IPS-11a (cell line): ENCODE results near the gene CCR5.

ENCODE experiments used
- H3K4me3 ChIP-seq: one replicate; pipeline ENCODE4 v1.5.1; 2013; ENCODE audit warnings: low read depth, low read length, control low read depth

Gene CCR5

GRCh38 chr3:46406788-46407611, 36.3 kb downstream of the CCR5 start, which contains the start of the genes CCR5AS and CCRL2:
Gene CCR5AS, minus strand, starts transcription at chr3:46407066.
Gene CCRL2, plus strand, starts transcription at chr3:46407259. Its CDS starts 821 bp downstream, at chr3:46408080.
- no peak within 1 kb of the TSS for H3K4me3 ChIP-seq

GRCh38 chr3:46407970-46408369, 37.2 kb downstream of the CCR5 start:
- no peak overlapping the region for H3K4me3 ChIP-seq

- no peak overlapping the region for H3K4me3 ChIP-seq
These were observed 38.1 kb downstream of the CCR5 start for GRCh38 chr3:46408853-46409252.

GRCh38 chr3:46409739-46410489, 39.2 kb downstream of the CCR5 start:
- H3K4me3 ChIP-seq: no peak overlapping the region

GRCh38 chr3:46410669-46411068, 39.9 kb downstream of the CCR5 start:
- no peak overlapping the region for H3K4me3 ChIP-seq

GRCh38 chr3:46411271-46411670, 40.5 kb downstream of the CCR5 start:
- no peak overlapping the region for H3K4me3 ChIP-seq

GRCh38 chr3:46412786-46413298, 42.1 kb downstream of the CCR5 start:
- H3K4me3 ChIP-seq: no peak overlapping the region

- H3K4me3 ChIP-seq: no peak overlapping the region
These were observed 43.2 kb downstream of the CCR5 start for GRCh38 chr3:46413951-46414350.

- H3K4me3 ChIP-seq: no peak overlapping the region
These were observed 44.0 kb downstream of the CCR5 start for GRCh38 chr3:46414739-46415138.

GRCh38 chr3:46416125-46416810, 45.5 kb downstream of the CCR5 start:
- no peak overlapping the region for H3K4me3 ChIP-seq

GRCh38 chr3:46416811-46417510, 46.2 kb downstream of the CCR5 start:
- H3K4me3 ChIP-seq: no peak overlapping the region

GRCh38 chr3:46417841-46418611, 47.3 kb downstream of the CCR5 start:
- H3K4me3 ChIP-seq: no peak overlapping the region

- H3K4me3 ChIP-seq: no peak overlapping the region
These were observed 49.1 kb downstream of the CCR5 start for GRCh38 chr3:46419816-46420215.

- H3K4me3 ChIP-seq: no peak overlapping the region
These were observed 50.2 kb downstream of the CCR5 start for GRCh38 chr3:46420931-46421330.

GRCh38 chr3:46422617-46423016, 51.9 kb downstream of the CCR5 start:
- H3K4me3 ChIP-seq: no peak overlapping the region

GRCh38 chr3:46423588-46423987, 52.8 kb downstream of the CCR5 start:
- H3K4me3 ChIP-seq: no peak overlapping the region
